Smooth muscle cell of bladder (primary cell): ENCODE data around the gene ZNF625. TPM values are rescaled to one million over a fixed set of nuclear protein-coding genes. Genes with fewer than 3 reads are reported as not detected.

Experiments
- total RNA-seq: library from RNA; depleted of rRNA; stranded (reverse); fragments of >200 nt; gene quantifications from 2 replicates; pipeline ENCODE4 v1.2.3, GENCODE V29; 2014

The ZNF625 gene
- 12.5 and 13.8 TPM in 2 replicates for total RNA-seq

GRCh38 chr19:12156223-12157058, at the start of gene ZNF625:
Gene ZNF625, minus strand, starts transcription at chr19:12156734. Its CDS starts 176 bp downstream, at chr19:12156558.

GRCh38 chr19:12162882-12163806, 6.6 kb upstream of the ZNF625 start, which contains the start of gene ZNF136:
Gene ZNF136, plus strand, starts transcription at chr19:12163096. Its CDS starts 108 bp downstream, at chr19:12163204.

GRCh38 chr19:12139885-12140544, 16.5 kb downstream of the ZNF625 start, which contains the start of gene ZNF20:
Gene ZNF20, minus strand, starts transcription at chr19:12140350. Its CDS starts 168 bp downstream, at chr19:12140182.

Other genes with a start within 250 kb of the ZNF625 start
- gene ZNF700, start 231.6 kb downstream of the ZNF625 start, total RNA-seq: 7.6 and 7.8 TPM in 2 replicates
- gene ZNF763, start 191.7 kb downstream of the ZNF625 start, total RNA-seq: 1.3 and 2.3 TPM in 2 replicates
- gene ZNF433, start 121.1 kb downstream of the ZNF625 start, total RNA-seq: 5.5 and 5.8 TPM in 2 replicates
- gene ZNF878, start 103.8 kb downstream of the ZNF625 start, total RNA-seq: under 0.01 TPM in 1 of 2 replicates, not detected in the other
- 7.3 and 9.2 TPM in 2 replicates for gene ZNF844, start 92.0 kb downstream of the ZNF625 start, total RNA-seq
- 4.5 and 5.0 TPM in 2 replicates for gene ZNF20, start 16.4 kb downstream of the ZNF625 start, total RNA-seq
- 5.8 and 8.0 TPM in 2 replicates for gene ZNF136, start 6.4 kb upstream of the ZNF625 start, total RNA-seq
- gene ZNF44, start 138.1 kb upstream of the ZNF625 start, total RNA-seq: 9.0 and 10.4 TPM in 2 replicates
- 3.7 and 5.2 TPM in 2 replicates for gene ZNF563, start 176.9 kb upstream of the ZNF625 start, total RNA-seq
- gene ZNF442, start 208.9 kb upstream of the ZNF625 start, total RNA-seq: 3.6 and 4.7 TPM in 2 replicates
- 1.4 and 1.5 TPM in 2 replicates for gene ZNF799, start 244.5 kb upstream of the ZNF625 start, total RNA-seq